ENCODE results near the gene ESF1. TPM values are rescaled to one million over a fixed set of nuclear protein-coding genes. Genes with fewer than 3 reads are reported as not detected.

ESF1 gene
- total and polyA plus RNA-seq, 4 donors = 3.5 to 7.3 (median 5.7) TPM

- TF ChIP-seq CTCF (IDR thresholded peaks at IDR 0.05; ENCODE audit: low read depth, low read length, missing input control) = no peak
- no peak for TF ChIP-seq HNF4A (conservative IDR thresholded peaks at IDR 0.05)
- TF ChIP-seq HNF4G (IDR thresholded peaks at IDR 0.05) = no peak
- no peak for TF ChIP-seq NR2F2 (IDR thresholded peaks at IDR 0.05)
- TF ChIP-seq RXRA (IDR thresholded peaks at IDR 0.05) = no peak
- no peak for TF ChIP-seq YY1 (IDR thresholded peaks at IDR 0.05)
- no peak for TF ChIP-seq TAF1 (conservative IDR thresholded peaks at IDR 0.05)
- no peak for TF ChIP-seq FOXA2 (IDR thresholded peaks at IDR 0.05)
- TF ChIP-seq JUND (IDR thresholded peaks at IDR 0.05) = no peak
Measured at GRCh38 chr20:13671916-13672378, 112.8 kb downstream of the ESF1 start (continued).

DNA sequence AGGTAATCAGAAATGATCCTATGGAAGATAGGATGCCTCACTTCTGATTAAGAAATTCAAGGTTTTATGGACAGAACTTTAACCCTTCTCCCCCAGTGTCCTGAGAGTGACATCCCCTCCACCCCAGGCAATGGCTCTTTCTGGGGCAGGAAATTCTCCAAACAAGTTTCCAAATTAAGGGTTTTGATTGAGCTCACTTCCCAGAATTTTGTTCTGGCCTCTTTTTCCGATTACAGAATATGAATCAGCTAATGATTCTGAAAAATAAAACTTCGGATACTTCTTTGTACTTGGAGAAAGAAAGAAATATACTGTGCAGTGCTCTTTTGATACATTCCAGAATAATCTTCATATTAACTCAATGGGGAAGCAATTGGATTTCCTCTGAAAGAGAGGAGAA lies 113.2 kb downstream of the ESF1 start:
- no peak overlapping the region for H3K4me3 ChIP-seq (ENCODE audit: low read depth in 1 of 3, low read length in 3 of 3)
- no peaks in the 10 kb centered on the region for H3K9me3 ChIP-seq (ENCODE audit: control insufficient read depth in 4 of 4, low read length in 3 of 4)
- TF ChIP-seq GABPA (IDR thresholded peaks at IDR 0.05 in 1 of 2, conservative IDR thresholded peaks at IDR 0.05 in 1 of 2) (no peak), NR2F2 (IDR thresholded peaks at IDR 0.05) (no peak), ZBTB33 (IDR thresholded peaks at IDR 0.05) (no peak), EGR1 (IDR thresholded peaks at IDR 0.05; ENCODE audit: low read depth in 2 of 2) (no peak), ATF3 (IDR thresholded peaks at IDR 0.05) (no peak), SP1 (IDR thresholded peaks at IDR 0.05) (no peak)
- 86% methylated on average over 2 of the region's 2 CpGs for WGBS
- H3K9ac ChIP-seq (ENCODE audit: low read depth in 1 of 2, low read length in 2 of 2) = no peak overlapping the region
- no peak overlapping the region for H3K27ac ChIP-seq (ENCODE audit: low read depth in 1 of 2, low read length in 2 of 2)
- H3K36me3 ChIP-seq (ENCODE audit: control insufficient read depth in 4 of 4, insufficient read depth in 3 of 4, low read depth in 1 of 4, low read length in 3 of 4) = no peaks in the 10 kb centered on the region
- H3K27me3 ChIP-seq (ENCODE audit: control insufficient read depth in 4 of 4, insufficient read depth in 4 of 4, low read length in 3 of 4) = no peaks in the 10 kb centered on the region
- no peak for DNase-seq (ENCODE audit: low spot score)
- peaks cover 0 to 5% (median under 1%) of the 10 kb centered on the region in 4 donors for H3K4me1 ChIP-seq (ENCODE audit: control insufficient read depth in 4 of 4, insufficient read depth in 4 of 4, low read length in 3 of 4)

DNA sequence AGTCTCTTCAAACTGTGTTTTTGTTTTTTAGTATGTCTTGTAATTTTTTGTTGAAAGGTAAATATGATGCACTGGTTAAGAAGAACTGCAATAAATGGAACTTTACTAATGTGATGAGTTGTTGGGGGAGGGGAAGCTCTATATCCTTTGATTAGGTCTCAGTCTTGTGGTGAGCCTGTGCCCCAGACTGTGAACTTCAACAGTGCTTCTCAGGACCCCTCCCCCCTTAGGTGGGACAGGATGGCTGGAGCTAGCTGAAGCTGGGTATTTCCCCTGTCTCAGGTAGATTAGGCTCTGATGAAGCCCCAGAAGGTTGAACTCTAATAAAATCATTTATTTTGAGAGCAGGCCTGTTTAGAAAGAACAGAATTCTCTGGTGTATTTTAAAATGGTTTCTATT lies 114.6 kb downstream of the ESF1 start:
- TF ChIP-seq SP1 (IDR thresholded peaks at IDR 0.05) (no peak), RXRA (IDR thresholded peaks at IDR 0.05) (no peak), CTCF (IDR thresholded peaks at IDR 0.05; ENCODE audit: low read depth, low read length, missing input control) (no peak), EGR1 (IDR thresholded peaks at IDR 0.05; ENCODE audit: low read depth in 2 of 2) (no peak), TAF1 (conservative IDR thresholded peaks at IDR 0.05) (no peak), ATF3 (IDR thresholded peaks at IDR 0.05) (no peak), RAD21 (IDR thresholded peaks at IDR 0.05) (no peak), YY1 (IDR thresholded peaks at IDR 0.05) (no peak), ZBTB33 (IDR thresholded peaks at IDR 0.05) (no peak), HNF4A (conservative IDR thresholded peaks at IDR 0.05) (no peak)
- no peak overlapping the region for H3K27ac ChIP-seq (ENCODE audit: low read depth in 1 of 2, low read length in 2 of 2)
- no peak overlapping the region for H3K4me3 ChIP-seq (ENCODE audit: low read depth in 1 of 3, low read length in 3 of 3)
- peaks cover 0 to 5% (median under 1%) of the 10 kb centered on the region in 4 donors for H3K4me1 ChIP-seq (ENCODE audit: control insufficient read depth in 4 of 4, insufficient read depth in 4 of 4, low read length in 3 of 4)
- H3K9me3 ChIP-seq (ENCODE audit: control insufficient read depth in 4 of 4, low read length in 3 of 4) = no peaks in the 10 kb centered on the region
- no peaks in the 10 kb centered on the region for H3K36me3 ChIP-seq (ENCODE audit: control insufficient read depth in 4 of 4, insufficient read depth in 3 of 4, low read depth in 1 of 4, low read length in 3 of 4)
- H3K27me3 ChIP-seq (ENCODE audit: control insufficient read depth in 4 of 4, insufficient read depth in 4 of 4, low read length in 3 of 4) = no peaks in the 10 kb centered on the region
- DNase-seq (ENCODE audit: low spot score) = no peak
- H3K9ac ChIP-seq (ENCODE audit: low read depth in 1 of 2, low read length in 2 of 2) = no peak overlapping the region

All from liver (tissue), 9 donors.